GM03348 (cell line): ENCODE measurements around the gene BNC2.

Experiments used
- DNase-seq: peaks from one replicate; pipeline ENCODE4 v3.0.0; 2012; ENCODE audit warnings: low spot score

BNC2 gene

DNA sequence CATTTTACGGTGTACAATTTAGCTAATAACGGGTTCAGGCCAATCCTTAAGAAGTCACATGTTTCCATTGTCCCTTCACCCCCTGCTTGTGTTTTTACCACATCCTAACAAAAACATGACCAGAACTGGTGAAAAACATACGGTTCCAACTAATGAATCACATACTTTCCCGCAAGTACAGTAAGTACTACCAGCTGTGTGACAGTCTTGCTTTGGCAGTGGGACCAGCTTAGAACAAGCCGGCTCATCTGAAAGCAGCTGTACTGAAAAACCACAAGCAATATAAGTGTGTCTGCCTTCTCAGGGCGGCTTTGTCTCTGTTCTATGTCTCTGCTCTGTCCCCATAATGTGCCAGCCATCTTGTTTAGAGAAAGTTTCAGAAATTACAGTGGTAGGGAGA, 242.5 kb downstream of the BNC2 start:
- peak; percentile 80 for DNase-seq

GRCh38 chr9:16627521-16627920, 242.9 kb downstream of the BNC2 start:
- DNase-seq, result no peak

DNA sequence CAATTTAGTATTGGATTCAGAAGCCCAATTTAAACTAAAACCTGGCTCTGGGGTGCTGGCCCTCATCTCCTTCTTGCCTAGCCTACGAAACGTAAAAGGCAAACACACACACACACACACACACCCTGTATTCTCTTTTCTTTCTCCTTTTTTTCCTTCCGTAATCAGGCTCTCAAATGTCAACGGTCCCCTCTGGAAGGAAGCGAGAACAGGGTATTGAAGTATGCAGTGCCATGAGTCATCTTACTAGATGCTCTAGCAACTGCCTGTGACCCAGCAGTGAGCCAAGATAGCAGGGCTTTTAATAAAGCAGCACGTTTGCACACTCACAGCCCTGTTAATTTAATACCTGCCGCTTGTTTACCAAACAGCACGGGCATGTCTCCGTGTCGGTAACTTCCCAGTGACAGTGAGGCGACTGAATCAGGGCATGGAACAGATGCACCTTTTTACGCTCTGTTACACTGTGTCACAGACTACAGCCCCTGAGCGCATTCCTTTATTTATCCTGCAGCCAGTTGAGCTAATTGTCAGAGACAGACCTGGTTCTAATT, 243.8 kb downstream of the BNC2 start:
- DNase-seq, result peak; percentile 60

DNA sequence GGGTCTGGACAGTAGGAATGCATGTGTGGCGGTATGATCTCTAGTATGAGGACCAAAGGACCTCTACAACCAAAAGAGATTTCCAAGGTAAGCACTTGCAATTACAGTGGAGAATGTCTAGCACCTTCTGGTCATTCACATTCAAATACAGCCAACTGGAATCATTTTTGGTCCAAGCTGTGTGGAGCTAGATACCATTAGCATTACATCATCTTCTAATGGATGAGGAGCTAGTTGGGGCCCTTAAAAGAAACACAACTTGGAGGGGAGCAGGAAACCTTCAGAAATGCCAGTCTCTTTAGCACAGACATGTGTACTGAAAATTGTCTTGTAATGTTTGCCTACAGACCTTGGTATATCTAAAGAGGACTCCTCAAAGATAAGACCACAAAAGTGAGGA, 244.7 kb downstream of the BNC2 start:
- peak; percentile 14 for DNase-seq

DNA sequence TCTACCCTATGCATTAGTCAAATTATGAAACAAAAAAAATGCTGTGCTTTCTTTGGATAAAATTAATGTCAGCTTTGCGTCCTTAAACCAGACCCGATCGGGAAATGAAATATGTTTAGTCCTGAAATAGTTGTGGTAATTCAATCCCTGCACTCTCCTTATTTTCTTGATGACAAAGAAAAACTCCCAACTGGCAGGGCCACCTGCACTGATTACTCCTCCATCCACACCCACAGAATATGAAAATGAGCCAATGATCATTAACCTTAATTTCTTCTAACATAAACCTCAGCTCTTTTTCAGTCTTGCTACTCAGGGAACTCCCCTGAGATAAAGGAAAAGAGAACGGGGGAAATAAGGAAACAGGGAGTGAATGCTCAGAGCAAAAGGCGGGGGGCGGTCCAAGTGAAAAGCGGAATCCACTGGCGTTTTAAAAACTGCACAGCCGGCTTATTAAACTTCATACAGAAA, 245.3 kb downstream of the BNC2 start:
- no peak for DNase-seq

- DNase-seq, result no peak
These were observed 245.7 kb downstream of the BNC2 start for GRCh38 chr9:16624744-16625117.

DNA sequence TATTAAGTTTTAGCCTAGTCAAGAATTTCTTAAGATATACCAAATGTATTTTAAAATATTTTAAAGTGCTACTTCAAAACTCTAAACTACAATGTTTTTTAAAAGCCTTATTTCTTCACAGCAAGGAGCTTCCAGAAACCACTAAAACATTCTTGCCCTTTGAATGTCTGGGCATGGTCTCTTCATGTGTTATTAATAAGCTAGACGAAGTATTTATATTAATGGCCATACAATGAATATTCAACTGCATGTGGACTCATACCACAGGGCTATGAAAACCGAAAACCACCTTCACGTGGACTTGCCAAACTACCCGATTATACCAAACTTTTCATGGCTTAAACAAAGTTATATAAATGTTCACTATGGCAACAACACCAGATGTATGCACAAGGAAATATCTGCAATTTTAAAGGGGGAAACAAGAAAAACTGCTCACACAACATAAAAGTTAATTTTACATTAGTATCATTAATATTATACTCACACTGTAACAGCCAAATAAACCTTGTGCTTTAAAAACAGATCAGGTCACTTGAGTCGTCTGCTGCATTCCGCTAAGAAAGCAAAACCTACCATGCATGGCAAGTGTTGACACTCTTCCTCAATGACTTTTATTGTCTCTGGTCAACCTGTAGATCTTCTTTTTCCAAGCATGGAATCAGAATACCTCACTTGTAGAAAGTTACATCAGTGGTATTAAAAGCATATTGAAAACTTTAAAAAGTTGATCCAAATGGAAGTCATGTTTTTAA, 246.3 kb downstream of the BNC2 start:
- DNase-seq, result no peak

- DNase-seq, result no peak
These were observed 247.9 kb downstream of the BNC2 start for GRCh38 chr9:16622541-16622940.

- DNase-seq, result no peak
These were observed 250.5 kb downstream of the BNC2 start for GRCh38 chr9:16619914-16620520.

- no peak for DNase-seq
These were observed 251.1 kb downstream of the BNC2 start for GRCh38 chr9:16619402-16619801.

DNA sequence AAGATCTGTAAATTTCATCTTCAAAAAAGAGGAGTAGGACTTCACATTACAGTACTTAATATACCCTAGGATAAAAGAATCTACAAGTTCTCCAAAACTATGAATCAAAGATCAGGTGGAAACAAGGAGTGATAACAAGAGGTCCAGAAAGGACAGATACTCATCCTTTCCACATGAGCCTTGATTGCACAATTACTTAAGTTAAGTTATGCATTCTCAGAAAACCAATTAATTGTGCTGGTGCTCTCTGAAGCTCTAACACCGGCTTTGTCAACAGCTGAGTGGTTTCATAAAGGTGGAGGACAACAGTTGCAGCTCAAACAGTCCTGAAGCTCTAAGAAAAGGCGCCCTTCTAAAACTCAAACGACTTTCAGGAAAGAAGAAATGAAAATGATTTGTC, 251.9 kb downstream of the BNC2 start:
- no peak for DNase-seq

- no peak for DNase-seq
These were observed 253.8 kb downstream of the BNC2 start for GRCh38 chr9:16616686-16617085.

- DNase-seq, result no peak
These were observed 255.0 kb downstream of the BNC2 start for GRCh38 chr9:16615451-16615850.

DNA sequence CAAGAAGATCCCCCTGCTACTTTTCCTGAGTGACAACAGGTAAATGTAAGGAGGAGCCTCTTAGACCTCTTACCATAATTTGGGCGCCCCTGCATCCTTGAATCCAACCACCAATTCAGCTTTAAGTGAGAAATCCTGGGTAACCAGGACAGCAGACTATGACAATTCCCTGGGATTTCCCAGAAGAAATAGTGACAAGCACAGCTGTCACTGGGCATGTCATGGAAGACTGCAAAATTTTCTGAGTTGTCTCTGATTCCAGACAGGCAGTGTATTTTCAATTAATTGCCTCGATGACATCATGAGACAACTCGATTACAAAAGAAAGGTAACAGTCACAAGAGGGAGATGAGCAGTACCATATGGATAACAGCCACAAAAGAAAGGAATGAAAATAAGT, 256.9 kb downstream of the BNC2 start:
- DNase-seq, result no peak

DNA sequence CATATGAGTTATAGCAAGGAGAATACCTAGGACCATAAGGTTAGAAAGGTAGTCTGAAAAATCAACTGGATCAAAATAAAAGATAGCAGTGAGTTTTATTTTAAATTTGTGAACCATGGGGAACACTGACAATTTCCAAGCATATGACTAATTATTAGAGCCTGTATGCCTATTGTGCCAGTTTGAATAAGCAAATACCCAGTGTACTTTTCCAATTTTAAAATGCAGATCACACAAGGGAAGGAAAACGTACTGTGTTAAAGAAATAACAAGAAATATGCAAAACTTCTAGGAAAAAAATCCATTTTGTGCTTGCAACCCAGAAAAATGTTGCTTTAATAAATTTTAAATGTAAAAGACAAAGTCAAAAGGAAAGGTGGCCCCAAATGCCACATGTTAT, 257.4 kb downstream of the BNC2 start:
- no peak for DNase-seq

GRCh38 chr9:16612627-16613026, 257.8 kb downstream of the BNC2 start:
- DNase-seq, result no peak

- peak; percentile 72 for DNase-seq
These were observed 258.5 kb downstream of the BNC2 start for GRCh38 chr9:16611983-16612382.

- peak; percentile 30 for DNase-seq
These were observed 259.5 kb downstream of the BNC2 start for GRCh38 chr9:16611001-16611400.

DNA sequence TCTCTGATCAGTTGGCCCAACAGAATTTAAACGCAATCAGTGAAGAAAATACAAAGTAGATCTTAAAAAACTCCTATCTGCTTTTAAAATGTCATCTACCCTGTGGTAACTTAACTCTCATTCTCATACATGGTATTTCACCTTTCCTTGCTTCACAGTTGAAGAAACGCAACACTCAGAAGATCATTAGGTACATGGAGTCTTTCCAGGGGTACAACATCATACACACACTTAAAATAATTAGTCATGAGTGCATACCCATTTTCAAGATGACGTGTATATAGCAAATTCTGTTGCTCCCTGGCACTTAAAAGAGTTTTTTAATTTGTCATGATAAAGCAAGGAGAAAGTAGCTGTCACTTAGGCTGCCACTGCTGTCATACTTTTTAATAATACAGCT, 259.9 kb downstream of the BNC2 start:
- DNase-seq, result no peak

DNA sequence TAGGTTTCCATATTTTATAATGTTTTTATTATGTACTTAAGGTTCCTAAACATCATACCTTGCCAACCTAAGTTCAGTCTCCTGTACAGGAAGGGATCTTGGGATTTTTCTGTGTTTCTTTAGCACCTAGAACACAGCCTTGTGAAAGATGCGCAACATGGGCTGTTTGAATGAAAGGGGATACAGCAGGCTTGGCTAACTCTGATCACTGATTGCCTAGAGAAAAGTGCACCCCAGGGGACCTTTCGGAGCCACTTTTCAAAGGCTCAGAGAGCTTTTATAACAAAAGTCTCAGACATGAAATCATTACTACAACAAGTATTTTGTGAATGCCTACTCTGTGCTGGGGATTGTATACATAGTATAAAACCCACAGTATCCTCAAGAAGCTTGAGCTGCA, 261.6 kb downstream of the BNC2 start:
- DNase-seq, result no peak

- DNase-seq, result no peak
These were observed 268.0 kb downstream of the BNC2 start for GRCh38 chr9:16602494-16602893.

DNA sequence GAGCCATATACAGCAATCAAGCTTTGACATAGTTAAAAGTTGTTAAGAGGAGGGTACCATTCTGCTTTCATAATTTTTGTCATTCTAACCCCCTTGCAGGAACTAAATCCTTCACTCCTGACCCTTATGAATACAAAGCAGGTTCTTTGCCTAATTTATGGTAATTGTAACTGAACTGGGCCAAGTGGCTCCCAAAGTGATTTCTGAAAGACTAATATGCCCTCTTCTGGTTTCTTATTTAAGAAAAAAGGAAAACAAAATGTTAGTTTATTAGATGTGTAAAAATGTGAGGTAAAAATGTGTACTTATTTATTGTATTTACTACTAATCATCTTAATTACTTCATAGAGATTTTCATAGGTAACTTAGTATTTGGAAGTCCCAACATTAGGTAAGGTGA, 268.5 kb downstream of the BNC2 start:
- DNase-seq, result no peak

GRCh38 chr9:16598316-16598715, 272.2 kb downstream of the BNC2 start:
- no peak for DNase-seq

GRCh38 chr9:16597136-16597535, 273.3 kb downstream of the BNC2 start:
- no peak for DNase-seq
